Lung (tissue), 12 donors: Measurements from ENCODE around the gene JMJD1C. TPM values are rescaled to one million over a fixed set of nuclear protein-coding genes. Genes with fewer than 3 reads are reported as not detected.

Source experiments
- ATAC-seq: fragments of 200-7000 bp; cut with Tn5 transposase; one replicate; pipeline ENCODE4 v1.9.1; 2020; ENCODE audit warnings: moderate number of reproducible peaks; ENCODE audit not compliant: insufficient read depth, low FRiP score
- DNase-seq, 3 donors: peaks; one replicate each; pipeline ENCODE4 v3.0.0-alpha.2; 2013 to 2017
- H3K27ac ChIP-seq, 2 donors: one replicate each; pipeline ENCODE4 v1.5.1; 2013; ENCODE audit warnings: mild to moderate bottlenecking in 2 of 2, moderate library complexity in 2 of 2, control low read depth in 1 of 2, inconsistent platforms in 1 of 2, low read depth in 1 of 2, low read length in 1 of 2
- H3K27me3 ChIP-seq, 3 donors: one replicate each; pipeline ENCODE4 v1.5.1; 2013; ENCODE audit warnings: low read length in 2 of 3; ENCODE audit not compliant: control insufficient read depth in 3 of 3, insufficient read depth in 3 of 3
- H3K36me3 ChIP-seq, 4 donors: one replicate each; pipeline ENCODE4 v1.5.1; 2013; ENCODE audit warnings: low read length in 4 of 4, mild to moderate bottlenecking in 1 of 4, moderate library complexity in 1 of 4; ENCODE audit not compliant: control insufficient read depth in 4 of 4, insufficient read depth in 4 of 4
- H3K4me1 ChIP-seq, 5 donors: one replicate each; pipeline ENCODE4 v1.5.1; 2013; ENCODE audit warnings: low read length in 5 of 5, mild to moderate bottlenecking in 2 of 5, moderate library complexity in 1 of 5; ENCODE audit not compliant: control insufficient read depth in 5 of 5, insufficient read depth in 5 of 5
- H3K4me3 ChIP-seq: one replicate; pipeline ENCODE4 v1.5.1; 2013; ENCODE audit warnings: mild to moderate bottlenecking, control low read depth, moderate library complexity
- H3K9ac ChIP-seq, 2 donors: one replicate each; pipeline ENCODE4 v1.5.1; 2013; ENCODE audit warnings: low read length in 2 of 2, control low read depth in 1 of 2; ENCODE audit not compliant: insufficient read depth in 1 of 2
- H3K9me3 ChIP-seq, 4 donors: one replicate each; pipeline ENCODE4 v1.5.1; 2013; ENCODE audit warnings: low read length in 3 of 4, mild to moderate bottlenecking in 1 of 4, moderate library complexity in 1 of 4; ENCODE audit not compliant: control insufficient read depth in 4 of 4, insufficient read depth in 3 of 4
- WGBS, 2 donors: extraction: QIAGEN DNeasy Blood & Tissue Kit; methylation state at CpG; one replicate each; pipeline ENCODE4 v1.1.7; 2013; 5-methylcytosine and 5-hydroxymethylcytosine counted together
- polyA plus RNA-seq, 2 donors: library from polyadenylated mRNA; stranded (reverse); fragments of 200-250 nt; gene quantifications; one replicate each; pipeline ENCODE4 v1.2.1, GENCODE V29; 2013
- total RNA-seq, 2 donors: library from RNA; depleted of rRNA in 1 of 2; stranded (reverse); fragments of >200 nt in 1 of 2; gene quantifications; one replicate each; pipeline ENCODE4 v1.2.1, GENCODE V29; 2014 to 2021
- TF ChIP-seq, protein P1 (sequence below): IDR thresholded peaks from 2 replicates; pipeline ENCODE4 v1.5.1; 2012; ENCODE audit warnings: mild to moderate bottlenecking; ENCODE audit errors: control extremely low read depth, extremely low read depth
- donor health status: control.
- donor health status: control.
- donor health status: Bipolar disorder and iron deficiency.
- donor health status: healthy.
- donor health status: DM: yes; HTN: yes; CAD: no.

The JMJD1C gene
- total and polyA plus RNA-seq, 4 donors = 30.5 to 233 (median 71.2) TPM

DNA sequence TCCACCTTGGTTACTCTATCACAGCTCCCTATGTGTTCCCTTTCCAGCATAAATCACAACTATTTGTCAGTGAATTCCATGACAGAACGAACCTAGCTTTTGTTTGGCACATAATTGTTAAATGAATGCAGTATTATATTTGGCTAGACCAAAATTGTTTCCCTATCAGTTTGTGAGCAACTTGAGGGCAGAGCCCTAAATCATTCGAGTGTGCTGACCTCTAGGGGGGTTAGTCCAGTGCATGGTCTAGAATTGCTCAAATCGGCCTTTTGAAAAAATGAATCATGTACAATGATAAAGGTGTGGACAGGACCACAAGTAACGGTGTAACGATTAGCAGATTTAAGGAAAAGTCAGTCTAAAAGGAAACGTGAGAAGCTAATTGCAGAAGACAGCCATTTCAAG is 333.1 kb downstream of the JMJD1C start:
- no peak for ATAC-seq
- H3K9me3 ChIP-seq = no peaks in the 10 kb centered on the region
- no peak for DNase-seq
- H3K27ac ChIP-seq = peak overlapping the region in 1 of 2 donors; percentile 7
- TF ChIP-seq, protein P1, sequence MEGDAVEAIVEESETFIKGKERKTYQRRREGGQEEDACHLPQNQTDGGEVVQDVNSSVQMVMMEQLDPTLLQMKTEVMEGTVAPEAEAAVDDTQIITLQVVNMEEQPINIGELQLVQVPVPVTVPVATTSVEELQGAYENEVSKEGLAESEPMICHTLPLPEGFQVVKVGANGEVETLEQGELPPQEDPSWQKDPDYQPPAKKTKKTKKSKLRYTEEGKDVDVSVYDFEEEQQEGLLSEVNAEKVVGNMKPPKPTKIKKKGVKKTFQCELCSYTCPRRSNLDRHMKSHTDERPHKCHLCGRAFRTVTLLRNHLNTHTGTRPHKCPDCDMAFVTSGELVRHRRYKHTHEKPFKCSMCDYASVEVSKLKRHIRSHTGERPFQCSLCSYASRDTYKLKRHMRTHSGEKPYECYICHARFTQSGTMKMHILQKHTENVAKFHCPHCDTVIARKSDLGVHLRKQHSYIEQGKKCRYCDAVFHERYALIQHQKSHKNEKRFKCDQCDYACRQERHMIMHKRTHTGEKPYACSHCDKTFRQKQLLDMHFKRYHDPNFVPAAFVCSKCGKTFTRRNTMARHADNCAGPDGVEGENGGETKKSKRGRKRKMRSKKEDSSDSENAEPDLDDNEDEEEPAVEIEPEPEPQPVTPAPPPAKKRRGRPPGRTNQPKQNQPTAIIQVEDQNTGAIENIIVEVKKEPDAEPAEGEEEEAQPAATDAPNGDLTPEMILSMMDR = no peak
- H3K36me3 ChIP-seq = no peaks in the 10 kb centered on the region
- H3K9ac ChIP-seq = no peak overlapping the region
- peak overlapping the region; percentile 84 for H3K4me3 ChIP-seq
- peaks cover 0 to 11% (median 7%) of the 10 kb centered on the region in 5 donors for H3K4me1 ChIP-seq
- 71 to 74% methylated on average over 6 of the region's 6 CpGs for WGBS, 2 donors
- no peaks in the 10 kb centered on the region for H3K27me3 ChIP-seq

DNA sequence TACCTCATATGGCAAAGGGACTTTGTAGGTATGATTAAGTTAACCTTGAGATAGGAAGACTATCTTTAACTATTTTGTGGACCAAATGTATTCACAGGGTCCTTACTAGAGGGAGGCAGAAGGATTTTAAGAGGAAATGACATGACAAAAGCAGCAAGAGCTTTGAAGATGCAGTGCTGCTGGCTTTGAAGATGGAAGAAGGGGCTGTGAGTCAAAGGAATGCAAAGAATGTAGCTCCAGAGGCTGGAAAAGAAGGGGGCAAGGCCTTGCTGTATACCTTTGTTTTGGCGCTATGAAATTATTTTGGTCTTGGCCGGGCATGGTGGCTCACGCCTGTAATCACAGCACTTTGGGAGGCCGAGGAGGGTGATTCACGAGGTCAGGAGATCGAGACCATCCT is 335.9 kb downstream of the JMJD1C start:
- Histone ChIP-seq H3K27me3 (no peaks in the 10 kb centered on the region), H3K4me1 (peaks cover 0 to 10% (median 7%) of the 10 kb centered on the region in 5 donors), H3K4me3 (no peak overlapping the region), H3K9me3 (no peaks in the 10 kb centered on the region), H3K27ac (no peak overlapping the region), H3K36me3 (no peaks in the 10 kb centered on the region), H3K9ac (no peak overlapping the region)
- TF ChIP-seq, protein P1 = no peak
- no peak for DNase-seq
- 82 to 92% methylated on average over 6 of the region's 6 CpGs for WGBS, 2 donors
- no peak for ATAC-seq

DNA sequence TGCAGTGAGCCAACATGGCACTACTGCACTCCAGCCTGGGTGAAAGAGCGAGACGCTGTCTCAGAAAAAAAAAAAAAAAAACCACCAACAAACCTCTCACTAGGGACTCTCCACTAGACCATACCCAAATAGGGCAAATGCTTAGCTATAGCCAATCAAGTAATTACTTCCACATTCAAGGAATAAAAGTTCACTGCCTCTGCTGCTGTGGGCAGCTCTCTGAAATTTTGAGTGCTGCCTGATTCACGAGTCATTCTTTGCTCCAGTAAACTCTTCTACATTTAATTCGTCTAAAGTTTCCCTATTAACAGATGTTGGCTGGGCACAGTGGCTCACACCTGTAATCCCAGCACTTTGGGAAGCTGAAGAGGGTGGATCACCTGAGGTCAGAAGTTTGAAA is 337.3 kb downstream of the JMJD1C start:
- Histone ChIP-seq H3K36me3 (no peaks in the 10 kb centered on the region), H3K27me3 (no peaks in the 10 kb centered on the region), H3K4me3 (no peak overlapping the region), H3K9me3 (no peaks in the 10 kb centered on the region), H3K4me1 (no peaks in the 10 kb centered on the region), H3K27ac (no peak overlapping the region), H3K9ac (no peak overlapping the region)
- TF ChIP-seq, protein P1 = no peak
- DNase-seq (no peak), ATAC-seq (no peak)
- WGBS, 2 donors = 74 to 84% methylated on average over 4 of the region's 4 CpGs

DNA sequence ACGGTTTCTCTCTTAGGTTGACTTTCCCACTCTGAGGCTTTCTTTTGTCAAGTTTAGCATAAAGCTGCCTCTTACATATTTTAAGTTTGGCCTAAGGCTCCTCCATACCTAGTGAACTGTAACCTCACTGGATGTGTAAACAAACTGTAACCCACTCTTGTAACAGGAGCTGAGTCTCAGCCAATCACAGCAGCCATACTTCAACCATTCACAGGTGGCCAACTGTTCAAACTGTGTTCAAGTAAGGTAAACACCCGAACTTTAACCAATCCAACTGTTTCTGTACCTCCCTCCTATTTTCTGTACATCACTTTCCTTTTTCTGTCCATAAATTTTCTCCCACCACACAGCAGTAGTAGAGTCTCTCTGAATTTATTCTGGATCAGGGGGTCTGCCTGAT is 340.3 kb downstream of the JMJD1C start:
- DNase-seq (no peak), ATAC-seq (no peak)
- no peaks in the 10 kb centered on the region for H3K27me3 ChIP-seq
- H3K4me3 ChIP-seq = no peak overlapping the region
- H3K36me3 ChIP-seq = no peaks in the 10 kb centered on the region
- H3K9ac ChIP-seq = no peak overlapping the region
- 70 to 82% methylated on average over 2 of the region's 2 CpGs for WGBS, 2 donors
- peaks cover 0 to 9% (median 0%) of the 10 kb centered on the region in 5 donors for H3K4me1 ChIP-seq
- TF ChIP-seq, protein P1 = no peak
- H3K9me3 ChIP-seq = no peaks in the 10 kb centered on the region
- H3K27ac ChIP-seq = no peak overlapping the region
